KG1 (cell line): Measurements from ENCODE around the gene RNU1-2.
"Not testable (repeated sequence)": the region's sequence is repeated elsewhere in the genome, so short reads cannot be mapped to it uniquely, and the experiment has no call there.

Source experiments
- DNase-seq: peaks from one replicate; lab custom pipeline; 2025; lab: John Stamatoyannopoulos, UW

RNU1-2 gene

DNA sequence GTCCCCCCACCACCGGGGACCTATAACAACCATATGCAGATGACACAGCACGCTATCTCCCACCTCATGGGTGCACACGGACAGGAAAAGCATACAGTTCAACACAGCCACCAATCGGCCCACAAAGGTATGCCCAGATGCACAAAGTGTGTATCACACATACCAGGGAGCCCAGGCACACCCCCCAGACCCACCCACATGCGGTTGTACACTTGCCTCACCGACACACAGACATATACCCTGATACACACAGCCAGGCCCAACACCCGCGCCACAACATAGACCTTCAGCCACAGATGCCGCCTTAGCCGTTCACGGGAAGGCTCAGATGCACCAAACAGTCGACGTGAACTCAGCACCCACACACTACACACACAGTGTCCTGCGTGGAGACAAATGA, 31.5 kb downstream of the RNU1-2 start:
- no peak for DNase-seq

DNA sequence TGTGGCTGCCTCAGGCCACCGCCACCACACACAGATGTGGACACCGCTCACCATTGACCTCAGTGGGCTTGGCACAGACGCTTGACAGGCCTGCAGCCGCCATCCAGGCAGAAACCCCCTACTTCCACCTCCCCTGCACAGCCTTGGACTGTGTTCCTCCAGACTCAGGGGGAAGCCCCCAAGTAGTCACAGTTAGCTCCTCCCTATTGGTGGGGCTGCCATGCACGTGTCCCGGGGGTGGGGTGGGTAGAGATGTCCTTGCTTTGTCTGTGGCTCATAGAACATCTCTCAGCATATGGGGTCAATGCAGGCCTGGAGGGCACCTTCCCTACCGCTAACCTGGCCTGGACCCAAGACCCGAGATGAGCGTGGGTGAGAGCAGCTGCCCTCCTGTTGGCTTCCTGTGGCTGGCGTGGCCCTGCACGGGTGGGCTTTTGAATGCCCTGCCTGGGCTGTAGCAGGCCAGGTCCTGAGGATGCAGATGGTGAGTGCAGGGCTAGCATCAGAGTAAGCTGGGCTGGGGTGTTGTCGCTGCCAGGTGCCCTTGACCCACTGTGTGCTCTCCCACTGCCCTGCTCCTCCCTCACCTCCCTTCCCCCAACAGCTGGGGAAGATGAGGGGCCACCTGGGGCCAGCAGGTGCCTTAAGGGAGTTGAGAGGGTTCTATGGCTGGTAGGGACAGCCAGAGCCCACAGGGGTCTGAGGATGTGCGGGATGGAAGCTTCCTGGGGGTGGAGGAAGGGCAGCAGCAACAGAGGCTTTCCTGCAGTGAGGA, 32.1 kb downstream of the RNU1-2 start:
- no peak for DNase-seq

DNA sequence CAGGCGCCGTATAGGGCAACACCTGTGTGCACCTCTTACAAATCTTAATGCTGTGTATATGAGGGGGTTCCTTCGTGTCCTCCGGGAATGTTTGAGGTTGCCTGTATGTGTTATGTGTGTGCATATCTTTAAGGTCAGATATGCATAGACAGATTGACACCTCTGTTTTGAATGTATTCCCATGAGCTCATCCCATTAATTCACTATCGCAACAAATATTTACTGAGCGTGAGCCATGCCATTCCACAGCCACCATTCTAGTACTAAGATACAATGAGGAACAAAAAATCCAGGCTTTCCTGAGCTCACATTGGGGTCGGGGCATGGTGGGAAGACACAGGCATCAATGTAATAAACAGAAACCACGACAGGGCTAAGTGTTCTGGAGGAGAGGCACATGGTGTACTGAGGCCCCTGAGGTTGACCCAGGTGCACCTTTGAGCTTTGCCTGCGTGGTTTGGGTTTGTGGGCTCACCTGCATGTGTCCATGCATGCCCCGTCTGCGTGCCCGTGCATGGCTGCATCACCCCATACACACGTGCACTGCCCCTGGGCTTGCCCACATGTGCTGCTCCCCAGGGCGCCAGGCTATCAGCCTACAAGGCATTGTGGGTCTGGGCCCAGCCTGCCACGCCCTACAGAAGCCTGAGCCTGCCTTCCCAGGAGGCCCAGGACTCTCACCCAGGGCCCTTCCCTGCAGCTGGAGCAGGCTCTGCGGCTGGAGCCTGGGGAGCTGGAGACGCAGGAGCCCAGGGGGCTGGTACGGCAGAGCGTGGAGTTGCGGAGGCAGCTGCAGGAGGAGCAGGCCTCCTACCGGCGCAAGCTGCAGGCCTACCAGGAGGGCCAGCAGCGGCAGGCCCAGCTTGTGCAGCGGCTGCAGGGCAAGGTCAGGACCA, 33.6 kb downstream of the RNU1-2 start:
- DNase-seq: not testable (repeated sequence)

DNA sequence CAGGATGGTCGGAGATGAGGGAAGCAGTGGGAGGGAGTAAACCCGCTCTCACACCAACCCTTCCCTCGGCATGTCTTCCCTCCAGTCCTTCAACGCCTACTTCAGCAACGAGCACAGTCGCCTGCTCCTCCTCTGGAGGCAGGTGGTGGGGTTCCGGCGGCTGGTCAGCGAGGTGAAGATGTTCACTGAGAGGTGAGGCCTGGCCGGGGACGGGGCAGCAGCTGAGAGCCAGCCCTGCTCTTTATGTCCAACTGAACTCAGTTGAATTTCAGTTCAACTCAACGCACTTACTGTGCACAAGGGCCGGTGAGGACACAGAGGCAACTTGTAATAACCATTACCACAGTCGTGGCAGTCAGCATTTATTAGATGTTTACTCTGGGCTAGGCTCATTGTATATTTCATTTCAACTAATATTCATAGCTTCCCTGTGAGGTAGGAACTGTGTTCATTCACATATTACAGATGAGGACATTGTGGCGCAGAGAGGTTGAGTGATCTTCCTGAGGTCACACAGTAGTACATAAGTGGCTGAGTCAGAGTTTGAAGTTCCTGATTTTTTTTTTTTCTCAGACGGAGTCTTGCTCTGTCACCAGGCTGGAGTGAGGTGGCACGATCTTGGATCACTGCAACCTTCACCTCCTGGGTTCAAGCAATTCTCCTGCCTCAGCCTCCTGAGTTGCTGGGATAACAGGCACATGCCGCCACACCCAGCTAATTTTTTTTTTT, 35.6 kb downstream of the RNU1-2 start:
- DNase-seq: not testable (repeated sequence)

DNA sequence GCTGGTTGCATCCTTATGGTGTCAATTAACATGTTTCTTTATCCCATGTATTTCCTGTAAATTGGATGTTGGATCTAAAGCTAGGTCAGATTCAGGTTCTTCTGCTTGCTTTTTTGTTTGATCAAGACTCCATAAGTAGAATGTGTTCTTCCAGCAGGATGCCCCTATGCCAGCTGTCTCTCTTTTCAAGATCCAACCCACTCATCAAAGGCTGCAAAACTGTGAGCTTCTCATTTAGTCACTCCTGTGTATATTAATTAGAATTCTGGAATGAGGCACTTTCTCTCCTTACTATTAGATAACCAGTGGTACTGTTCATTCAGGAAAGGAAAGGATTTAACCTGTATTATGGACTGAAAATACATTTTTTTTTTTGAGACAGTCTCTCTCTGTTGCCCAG, 38.2 kb downstream of the RNU1-2 start:
- DNase-seq: not testable (repeated sequence)

DNA sequence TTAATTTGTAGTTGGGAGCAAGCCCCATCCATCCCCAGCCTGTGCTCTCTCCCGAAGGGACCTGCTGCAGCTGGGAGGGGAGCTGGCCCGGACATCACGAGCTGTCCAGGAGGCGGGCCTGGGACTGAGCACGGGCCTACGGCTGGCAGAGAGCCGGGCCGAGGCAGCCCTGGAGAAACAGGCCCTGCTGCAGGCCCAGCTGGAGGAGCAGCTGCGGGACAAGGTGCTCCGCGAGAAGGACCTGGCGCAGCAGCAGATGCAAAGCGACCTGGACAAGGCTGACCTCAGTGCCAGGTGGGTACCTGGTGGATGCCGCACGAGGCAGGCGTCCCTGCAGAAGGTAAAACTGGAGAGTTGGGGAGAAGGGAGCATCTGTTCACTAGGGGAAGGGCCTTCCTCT, 40.8 kb downstream of the RNU1-2 start:
- not testable (repeated sequence) for DNase-seq

DNA sequence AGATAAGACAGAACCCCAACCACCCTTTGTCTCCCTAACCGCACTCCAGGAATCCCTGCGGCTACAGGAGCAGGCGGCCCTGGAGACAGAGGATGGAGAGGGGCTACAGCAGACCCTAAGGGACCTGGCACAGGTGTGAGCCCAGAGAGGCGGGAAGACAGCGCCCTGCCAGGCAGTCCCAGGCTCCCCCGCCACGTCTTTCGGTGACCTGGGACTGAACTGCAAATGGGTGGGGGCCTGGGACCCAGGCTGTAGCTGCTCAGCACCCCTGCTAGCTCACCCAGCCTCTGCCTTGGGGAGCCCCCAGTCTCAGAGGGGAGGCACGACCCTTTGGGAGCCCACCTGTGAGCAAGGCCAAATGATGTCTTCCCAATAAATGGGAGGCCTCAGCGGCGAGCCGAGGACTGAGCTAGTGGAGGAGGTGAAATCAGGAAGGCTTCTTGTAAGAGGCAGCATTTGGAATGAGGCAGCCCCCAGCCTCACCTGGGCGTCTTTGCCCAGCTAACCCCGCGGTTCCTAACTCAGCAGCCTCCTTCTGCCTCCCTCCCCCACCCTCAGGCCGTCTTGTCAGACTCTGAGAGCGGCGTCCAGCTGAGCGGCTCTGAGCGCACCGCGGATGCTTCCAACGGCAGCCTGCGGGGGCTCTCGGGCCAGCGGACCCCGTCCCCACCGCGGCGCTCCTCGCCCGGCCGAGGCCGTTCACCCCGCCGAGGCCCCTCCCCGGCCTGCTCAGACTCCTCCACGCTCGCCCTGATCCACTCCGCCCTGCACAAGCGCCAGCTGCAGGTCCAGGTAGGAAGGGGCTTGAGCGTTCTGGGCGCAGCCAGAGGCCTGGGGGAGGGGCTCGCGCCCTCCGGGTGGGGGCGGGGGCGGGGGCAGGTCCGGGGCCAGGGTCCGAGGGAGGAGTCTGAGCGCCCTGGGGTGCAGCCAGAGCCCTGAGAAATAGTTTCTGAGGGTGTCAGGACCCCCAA, 42.9 kb downstream of the RNU1-2 start:
- no peak for DNase-seq

DNA sequence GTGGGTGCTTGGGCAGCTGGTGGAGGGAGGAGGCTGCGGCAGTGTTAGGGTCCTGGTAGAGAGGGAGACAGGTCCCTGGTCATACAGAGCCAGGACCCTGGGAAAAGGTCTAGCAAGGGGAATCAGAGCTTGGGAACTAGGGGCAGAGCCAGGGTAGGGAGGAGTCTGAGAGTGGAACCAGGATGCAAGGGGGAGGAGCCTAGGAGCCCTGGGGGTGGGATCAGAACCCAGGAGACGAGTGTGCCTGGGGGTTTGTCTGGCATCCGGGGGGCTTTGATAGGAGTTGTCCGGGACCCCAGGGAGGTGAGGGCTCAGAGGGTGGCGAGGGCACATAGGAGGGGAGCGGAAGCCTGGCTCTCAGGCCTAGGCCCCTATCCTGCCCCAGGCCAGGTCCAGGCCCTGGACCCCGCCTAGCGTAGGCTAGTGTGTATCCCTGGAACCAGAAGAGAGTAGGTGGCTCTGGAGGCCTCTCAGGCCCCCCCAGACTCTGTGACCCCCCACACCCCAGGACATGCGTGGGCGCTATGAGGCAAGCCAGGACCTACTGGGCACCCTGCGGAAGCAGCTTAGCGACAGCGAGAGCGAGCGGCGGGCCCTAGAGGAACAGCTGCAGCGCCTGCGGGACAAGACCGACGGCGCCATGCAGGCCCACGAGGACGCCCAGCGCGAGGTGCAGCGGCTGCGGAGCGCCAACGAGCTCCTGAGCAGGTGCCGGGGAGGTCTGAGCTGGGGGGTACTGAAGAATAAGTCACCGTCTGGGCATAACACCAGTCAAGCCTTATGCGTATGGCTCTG, 43.8 kb downstream of the RNU1-2 start:
- DNase-seq: not testable (repeated sequence)

DNA sequence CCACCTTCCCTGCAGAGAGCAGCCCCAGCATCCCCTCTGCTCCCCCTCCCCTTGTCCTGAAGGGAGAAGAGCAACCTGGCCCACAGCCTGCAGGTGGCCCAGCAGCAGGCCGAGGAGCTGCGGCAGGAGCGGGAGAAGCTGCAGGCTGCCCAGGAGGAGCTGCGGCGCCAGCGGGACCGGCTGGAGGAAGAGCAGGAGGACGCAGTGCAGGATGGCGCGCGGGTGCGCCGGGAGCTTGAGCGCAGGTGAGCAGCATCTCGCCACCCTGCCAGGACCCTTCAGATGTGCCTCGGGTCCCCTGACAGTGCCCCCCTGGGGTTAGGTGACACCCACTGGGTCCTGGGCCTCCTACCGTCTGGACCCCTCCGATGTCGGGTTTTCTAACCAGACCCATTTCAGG, 48.3 kb downstream of the RNU1-2 start:
- no peak for DNase-seq

DNA sequence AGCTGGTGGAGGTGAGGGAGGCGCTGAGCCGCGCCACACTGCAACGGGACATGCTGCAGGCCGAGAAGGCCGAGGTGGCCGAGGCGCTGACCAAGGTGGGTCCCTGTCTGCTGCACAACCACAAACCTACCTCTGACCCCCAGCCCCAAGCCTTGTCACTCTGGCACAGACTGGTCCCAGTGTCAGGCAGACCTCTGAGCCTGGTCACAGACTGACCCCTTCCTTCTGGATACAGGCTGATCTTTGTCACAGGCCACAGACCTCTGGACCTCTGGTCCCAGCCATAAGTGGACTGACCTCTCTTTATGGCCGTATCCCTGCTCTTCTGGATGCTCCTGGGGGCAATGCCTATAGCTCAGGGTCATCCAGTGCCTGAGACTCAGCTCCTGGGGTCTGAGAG, 49.7 kb downstream of the RNU1-2 start:
- not testable (repeated sequence) for DNase-seq
